Measurements from ENCODE around the gene DENND2D.
A peak's percentile ranks its signal among the peaks of the same experiment; 100 is the strongest.
"Not testable (repeated sequence)": the region's sequence is repeated elsewhere in the genome, so short reads cannot be mapped to it uniquely, and the experiment has no call there.

Gene DENND2D

GRCh38 chr1:111216751-111217150 is 16.3 kb upstream of the DENND2D start:
- H3K4me2 ChIP-seq (ENCODE audit: low read depth, low read length, poor library complexity, severe bottlenecking): peak overlapping the region; percentile 94
- H3F3A ChIP-seq (ENCODE audit: insufficient read depth): peaks cover 99% of the 10 kb centered on the region
- H3K9ac ChIP-seq (ENCODE audit: low read length): peak overlapping the region; percentile 78
- no peaks in the 10 kb centered on the region for H4K20me1 ChIP-seq (ENCODE audit: low read depth, low read length)
- H3K79me2 ChIP-seq (ENCODE audit: insufficient read depth, low read length): no peaks in the 10 kb centered on the region
- H2AFZ ChIP-seq (ENCODE audit: low read depth, low read length, severe bottlenecking): no peak overlapping the region
- peak overlapping the region; percentile 100 for H3K27ac ChIP-seq (ENCODE audit: low read depth, low read length)
- H3K9me3 ChIP-seq (ENCODE audit: insufficient read depth, low read length): no peaks in the 10 kb centered on the region
- H3K9me2 ChIP-seq (replicated peaks; ENCODE audit: insufficient read depth, low read length): no peaks in the 10 kb centered on the region
- H3K27me3 ChIP-seq (ENCODE audit: low read length): no peaks in the 10 kb centered on the region
- peak overlapping the region; percentile 12 for H3K4me3 ChIP-seq (ENCODE audit: insufficient read depth, low read length, poor library complexity, severe bottlenecking)
- no peak for TF ChIP-seq EZH2phosphoT487 (conservative IDR thresholded peaks at IDR 0.05; ENCODE audit: low read length)
- TF ChIP-seq CTCF (IDR thresholded peaks at IDR 0.05; ENCODE audit: insufficient read depth, low read length, poor library complexity, severe bottlenecking): no peak
- no peaks in the 10 kb centered on the region for H3K36me3 ChIP-seq (ENCODE audit: low read length)

GRCh38 chr1:111215285-111215684 is 14.8 kb upstream of the DENND2D start:
- H3K27ac ChIP-seq (ENCODE audit: low read depth, low read length): peak overlapping the region; percentile 100

GRCh38 chr1:111214884-111215283 is 14.4 kb upstream of the DENND2D start:
- H3K27me3 ChIP-seq (ENCODE audit: low read length): no peaks in the 10 kb centered on the region
- H4K20me1 ChIP-seq (ENCODE audit: low read depth, low read length): no peaks in the 10 kb centered on the region
- peak overlapping the region; percentile 100 for H3K27ac ChIP-seq (ENCODE audit: low read depth, low read length)
- peak overlapping the region; percentile 78 for H3K9ac ChIP-seq (ENCODE audit: low read length)
- no peaks in the 10 kb centered on the region for H3K9me3 ChIP-seq (ENCODE audit: insufficient read depth, low read length)
- peaks cover 91% of the 10 kb centered on the region for H3F3A ChIP-seq (ENCODE audit: insufficient read depth)
- TF ChIP-seq EZH2phosphoT487 (conservative IDR thresholded peaks at IDR 0.05; ENCODE audit: low read length): no peak
- TF ChIP-seq CTCF (IDR thresholded peaks at IDR 0.05; ENCODE audit: insufficient read depth, low read length, poor library complexity, severe bottlenecking): no peak
- peak overlapping the region; percentile 94 for H3K4me2 ChIP-seq (ENCODE audit: low read depth, low read length, poor library complexity, severe bottlenecking)
- H2AFZ ChIP-seq (ENCODE audit: low read depth, low read length, severe bottlenecking): no peak overlapping the region
- H3K79me2 ChIP-seq (ENCODE audit: insufficient read depth, low read length): no peaks in the 10 kb centered on the region
- no peaks in the 10 kb centered on the region for H3K9me2 ChIP-seq (replicated peaks; ENCODE audit: insufficient read depth, low read length)
- peak overlapping the region; percentile 25 for H3K4me3 ChIP-seq (ENCODE audit: insufficient read depth, low read length, poor library complexity, severe bottlenecking)
- H3K36me3 ChIP-seq (ENCODE audit: low read length): no peaks in the 10 kb centered on the region

More at GRCh38 chr1:111215285-111215684, 14.8 kb upstream of the DENND2D start:
- not testable (repeated sequence) for H3K9me2 ChIP-seq (replicated peaks; ENCODE audit: insufficient read depth, low read length); H3K27me3 ChIP-seq (ENCODE audit: low read length); H3K36me3 ChIP-seq (ENCODE audit: low read length); H3K79me2 ChIP-seq (ENCODE audit: insufficient read depth, low read length); H4K20me1 ChIP-seq (ENCODE audit: low read depth, low read length); H3K9me3 ChIP-seq (ENCODE audit: insufficient read depth, low read length); H2AFZ ChIP-seq (ENCODE audit: low read depth, low read length, severe bottlenecking)
- Histone ChIP-seq H3K4me3 (ENCODE audit: insufficient read depth, low read length, poor library complexity, severe bottlenecking) (peak overlapping the region; percentile 25), H3F3A (ENCODE audit: insufficient read depth) (peaks cover 93% of the 10 kb centered on the region), H3K4me2 (ENCODE audit: low read depth, low read length, poor library complexity, severe bottlenecking) (peak overlapping the region; percentile 94), H3K9ac (ENCODE audit: low read length) (peak overlapping the region; percentile 78)

- Histone ChIP-seq H3K4me2 (ENCODE audit: low read depth, low read length, poor library complexity, severe bottlenecking) (peak overlapping the region; percentile 94), H3K79me2 (ENCODE audit: insufficient read depth, low read length) (no peaks in the 10 kb centered on the region), H4K20me1 (ENCODE audit: low read depth, low read length) (no peaks in the 10 kb centered on the region), H3K9me2 (replicated peaks; ENCODE audit: insufficient read depth, low read length) (no peaks in the 10 kb centered on the region), H3K9ac (ENCODE audit: low read length) (peak overlapping the region; percentile 78), H3K9me3 (ENCODE audit: insufficient read depth, low read length) (no peaks in the 10 kb centered on the region), H2AFZ (ENCODE audit: low read depth, low read length, severe bottlenecking) (no peak overlapping the region), H3K27me3 (ENCODE audit: low read length) (no peaks in the 10 kb centered on the region), H3K27ac (ENCODE audit: low read depth, low read length) (peak overlapping the region; percentile 100), H3K4me3 (ENCODE audit: insufficient read depth, low read length, poor library complexity, severe bottlenecking) (peak overlapping the region; percentile 34), H3K36me3 (ENCODE audit: low read length) (no peaks in the 10 kb centered on the region), H3F3A (ENCODE audit: insufficient read depth) (peaks cover 85% of the 10 kb centered on the region)
- TF ChIP-seq CTCF (IDR thresholded peaks at IDR 0.05; ENCODE audit: insufficient read depth, low read length, poor library complexity, severe bottlenecking) (no peak), EZH2phosphoT487 (conservative IDR thresholded peaks at IDR 0.05; ENCODE audit: low read length) (no peak)
Measured at GRCh38 chr1:111214074-111214801, 13.8 kb upstream of the DENND2D start.
